ENCODE data around the gene MLKL.

- TF ChIP-seq, protein P1, sequence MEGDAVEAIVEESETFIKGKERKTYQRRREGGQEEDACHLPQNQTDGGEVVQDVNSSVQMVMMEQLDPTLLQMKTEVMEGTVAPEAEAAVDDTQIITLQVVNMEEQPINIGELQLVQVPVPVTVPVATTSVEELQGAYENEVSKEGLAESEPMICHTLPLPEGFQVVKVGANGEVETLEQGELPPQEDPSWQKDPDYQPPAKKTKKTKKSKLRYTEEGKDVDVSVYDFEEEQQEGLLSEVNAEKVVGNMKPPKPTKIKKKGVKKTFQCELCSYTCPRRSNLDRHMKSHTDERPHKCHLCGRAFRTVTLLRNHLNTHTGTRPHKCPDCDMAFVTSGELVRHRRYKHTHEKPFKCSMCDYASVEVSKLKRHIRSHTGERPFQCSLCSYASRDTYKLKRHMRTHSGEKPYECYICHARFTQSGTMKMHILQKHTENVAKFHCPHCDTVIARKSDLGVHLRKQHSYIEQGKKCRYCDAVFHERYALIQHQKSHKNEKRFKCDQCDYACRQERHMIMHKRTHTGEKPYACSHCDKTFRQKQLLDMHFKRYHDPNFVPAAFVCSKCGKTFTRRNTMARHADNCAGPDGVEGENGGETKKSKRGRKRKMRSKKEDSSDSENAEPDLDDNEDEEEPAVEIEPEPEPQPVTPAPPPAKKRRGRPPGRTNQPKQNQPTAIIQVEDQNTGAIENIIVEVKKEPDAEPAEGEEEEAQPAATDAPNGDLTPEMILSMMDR (IDR thresholded peaks at IDR 0.05 in 4 of 5, conservative IDR thresholded peaks at IDR 0.05 in 1 of 5): no peak
- TF ChIP-seq POLR2A (IDR thresholded peaks at IDR 0.05): no peak
Measured at GRCh38 chr16:74710401-74710800, 9.7 kb upstream of the MLKL start.
